Fibroblast of skin of abdomen (primary cell): Measurements from ENCODE around the gene HBA2.
"Not testable (repeated sequence)": the region's sequence is repeated elsewhere in the genome, so short reads cannot be mapped to it uniquely, and the experiment has no call there.

Experiments
- DNase-seq: peaks from one replicate; pipeline ENCODE4 v3.0.0-alpha.2; 2013

Gene HBA2

GRCh38 chr16:155031-155398 is 17.7 kb upstream of the HBA2 start:
- no peak for DNase-seq

- no peak for DNase-seq
Observed at GRCh38 chr16:159136-159849, 13.4 kb upstream of the HBA2 start.

- DNase-seq = not testable (repeated sequence)
Observed at GRCh38 chr16:160242-160641, 12.4 kb upstream of the HBA2 start.

GRCh38 chr16:160691-161190 is 11.9 kb upstream of the HBA2 start:
- DNase-seq = no peak

GRCh38 chr16:162271-162991 is 10.2 kb upstream of the HBA2 start:
- no peak for DNase-seq

GRCh38 chr16:163139-163538 is 9.5 kb upstream of the HBA2 start:
- not testable (repeated sequence) for DNase-seq

GRCh38 chr16:163696-164095 is 9.0 kb upstream of the HBA2 start:
- DNase-seq = not testable (repeated sequence)

GRCh38 chr16:164134-164823 is 8.4 kb upstream of the HBA2 start:
- DNase-seq = not testable (repeated sequence)

GRCh38 chr16:164827-165538 is 7.7 kb upstream of the HBA2 start:
- DNase-seq = no peak

GRCh38 chr16:165539-166374 is 6.9 kb upstream of the HBA2 start, which contains the start of gene HBM:
Gene HBM, plus strand, starts transcription at chr16:165978. Its CDS starts 20 bp downstream, at chr16:165998.
- no peak for DNase-seq

GRCh38 chr16:166375-167121 is 6.1 kb upstream of the HBA2 start:
- DNase-seq = no peak

- DNase-seq = no peak
Observed at GRCh38 chr16:167122-167690, 5.5 kb upstream of the HBA2 start.

GRCh38 chr16:168424-168823 is 4.3 kb upstream of the HBA2 start:
- no peak for DNase-seq

- no peak for DNase-seq
Observed at GRCh38 chr16:169014-169413, 3.7 kb upstream of the HBA2 start.

GRCh38 chr16:170088-170507 is 2.6 kb upstream of the HBA2 start:
- DNase-seq = not testable (repeated sequence)

- no peak for DNase-seq
Observed at GRCh38 chr16:170788-171187, 1.9 kb upstream of the HBA2 start.

GRCh38 chr16:173211-173854 is 657 bp downstream of the HBA2 start:
- not testable (repeated sequence) for DNase-seq

- DNase-seq = not testable (repeated sequence)
Observed at GRCh38 chr16:173928-174769, 1.5 kb downstream of the HBA2 start.
